Loucy (cell line): ENCODE measurements around the gene WSB2.

ENCODE experiments used
- EZH2phosphoT487 ChIP-seq: fragments of 200-600 bp; IDR thresholded peaks from 2 replicates; pipeline ENCODE4 v1.6.1; 2018; ENCODE audit warnings: antibody characterized with exemption, mild to moderate bottlenecking, moderate library complexity, borderline replicate concordance
- TF ChIP-seq, protein P1 (sequence below): fragments of 200-600 bp; sonication (generic); conservative IDR thresholded peaks from 2 replicates; pipeline ENCODE4 v1.5.1; 2014; ENCODE audit warnings: mild to moderate bottlenecking, antibody characterized with exemption, low read length

DNA sequence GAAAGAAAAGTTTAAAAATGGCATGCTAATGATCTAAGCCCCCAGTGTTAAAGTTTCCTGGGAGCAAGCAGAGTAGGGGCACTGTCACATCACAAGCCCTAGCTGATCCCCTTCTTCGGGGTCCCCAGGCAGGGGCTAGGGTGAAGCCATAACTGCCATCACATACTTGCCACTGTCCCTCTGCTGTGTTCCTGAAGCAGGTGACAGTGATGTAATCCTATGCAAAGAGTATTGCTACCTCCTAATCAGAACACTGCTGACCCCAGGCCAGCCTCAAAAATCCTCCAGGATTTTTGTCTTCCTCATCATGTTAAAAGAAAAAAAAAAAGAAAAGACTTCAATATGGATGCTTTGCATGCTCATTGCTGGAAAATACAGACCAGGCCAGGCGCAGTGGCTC lies 45.7 kb downstream of the WSB2 start:
- TF ChIP-seq, protein P1, sequence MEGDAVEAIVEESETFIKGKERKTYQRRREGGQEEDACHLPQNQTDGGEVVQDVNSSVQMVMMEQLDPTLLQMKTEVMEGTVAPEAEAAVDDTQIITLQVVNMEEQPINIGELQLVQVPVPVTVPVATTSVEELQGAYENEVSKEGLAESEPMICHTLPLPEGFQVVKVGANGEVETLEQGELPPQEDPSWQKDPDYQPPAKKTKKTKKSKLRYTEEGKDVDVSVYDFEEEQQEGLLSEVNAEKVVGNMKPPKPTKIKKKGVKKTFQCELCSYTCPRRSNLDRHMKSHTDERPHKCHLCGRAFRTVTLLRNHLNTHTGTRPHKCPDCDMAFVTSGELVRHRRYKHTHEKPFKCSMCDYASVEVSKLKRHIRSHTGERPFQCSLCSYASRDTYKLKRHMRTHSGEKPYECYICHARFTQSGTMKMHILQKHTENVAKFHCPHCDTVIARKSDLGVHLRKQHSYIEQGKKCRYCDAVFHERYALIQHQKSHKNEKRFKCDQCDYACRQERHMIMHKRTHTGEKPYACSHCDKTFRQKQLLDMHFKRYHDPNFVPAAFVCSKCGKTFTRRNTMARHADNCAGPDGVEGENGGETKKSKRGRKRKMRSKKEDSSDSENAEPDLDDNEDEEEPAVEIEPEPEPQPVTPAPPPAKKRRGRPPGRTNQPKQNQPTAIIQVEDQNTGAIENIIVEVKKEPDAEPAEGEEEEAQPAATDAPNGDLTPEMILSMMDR = no peak
- TF ChIP-seq EZH2phosphoT487 = no peak
